DOHH2 (cell line): ENCODE results near the gene SNCAIP.

Experiments used
- H3F3A ChIP-seq: fragments of 200-600 bp; sonication (generic), shearing (Covaris generic); 2 replicates; pipeline ENCODE4 v1.6.0; 2016; ENCODE audit warnings: antibody characterized with exemption, mild to moderate bottlenecking; ENCODE audit not compliant: control insufficient read depth, insufficient read depth
- H3K27ac ChIP-seq: fragments of 200-600 bp; sonication (generic); 2 replicates; pipeline ENCODE4 v1.5.1; 2014; ENCODE audit warnings: low read depth, mild to moderate bottlenecking, low read length, moderate library complexity
- H3K27me3 ChIP-seq: fragments of 200-600 bp; sonication (generic); 2 replicates; pipeline ENCODE4 v1.6.1; 2014; ENCODE audit warnings: mild to moderate bottlenecking, low read length, mixed read lengths; ENCODE audit not compliant: control insufficient read depth
- H3K36me3 ChIP-seq: fragments of 200-600 bp; sonication (generic); 2 replicates; pipeline ENCODE4 v1.6.1; 2014; ENCODE audit warnings: mild to moderate bottlenecking, low read length, moderate library complexity, mixed read lengths; ENCODE audit not compliant: control insufficient read depth
- H3K4me1 ChIP-seq: fragments of 200-600 bp; sonication (generic); 2 replicates; pipeline ENCODE4 v1.6.1; 2014; ENCODE audit warnings: mild to moderate bottlenecking, low read length, mixed read lengths; ENCODE audit not compliant: control insufficient read depth
- H3K4me2 ChIP-seq: fragments of 200-600 bp; sonication (generic); 2 replicates; pipeline ENCODE4 v1.6.0; 2014; ENCODE audit warnings: mild to moderate bottlenecking, low read length, moderate library complexity
- H3K4me3 ChIP-seq: fragments of 200-600 bp; sonication (generic); 2 replicates; pipeline ENCODE4 v1.5.1; 2014; ENCODE audit warnings: mild to moderate bottlenecking, low read length, mixed read lengths
- H3K79me2 ChIP-seq: fragments of 200-600 bp; sonication (generic); 2 replicates; pipeline ENCODE4 v1.6.1; 2014; ENCODE audit warnings: mild to moderate bottlenecking, low read length, mixed read lengths; ENCODE audit not compliant: control insufficient read depth
- H3K9me2 ChIP-seq: fragments of 200-600 bp; sonication (generic); replicated peaks from 2 replicates; pipeline ENCODE4 v1.6.1; 2014; ENCODE audit warnings: mild to moderate bottlenecking, low read length, mixed read lengths; ENCODE audit not compliant: control insufficient read depth
- H3K9me3 ChIP-seq: fragments of 200-600 bp; sonication (generic); 2 replicates; pipeline ENCODE4 v1.6.1; 2014; ENCODE audit warnings: antibody characterized with exemption, low read length, mixed read lengths; ENCODE audit not compliant: control insufficient read depth, insufficient read depth
- H4K20me1 ChIP-seq: fragments of 200-600 bp; sonication (generic); 2 replicates; pipeline ENCODE4 v1.6.0; 2014; ENCODE audit warnings: low read depth, mild to moderate bottlenecking, antibody characterized with exemption, low read length, moderate library complexity; ENCODE audit not compliant: control insufficient read depth, insufficient read depth
- EZH2phosphoT487 ChIP-seq: fragments of 200-600 bp; sonication (generic); IDR thresholded peaks from 2 replicates; pipeline ENCODE4 v1.6.1; 2017; ENCODE audit warnings: borderline replicate concordance, mild to moderate bottlenecking, antibody characterized with exemption, low read length, moderate library complexity, mixed read lengths
- TF ChIP-seq, protein P1 (sequence below): fragments of 200-600 bp; sonication (generic); IDR thresholded peaks from one replicate; pipeline ENCODE4 v1.5.1; 2014; ENCODE audit warnings: antibody characterized with exemption, mild to moderate bottlenecking, low read depth, low read length; ENCODE audit not compliant: poor library complexity, severe bottlenecking

Gene SNCAIP

DNA sequence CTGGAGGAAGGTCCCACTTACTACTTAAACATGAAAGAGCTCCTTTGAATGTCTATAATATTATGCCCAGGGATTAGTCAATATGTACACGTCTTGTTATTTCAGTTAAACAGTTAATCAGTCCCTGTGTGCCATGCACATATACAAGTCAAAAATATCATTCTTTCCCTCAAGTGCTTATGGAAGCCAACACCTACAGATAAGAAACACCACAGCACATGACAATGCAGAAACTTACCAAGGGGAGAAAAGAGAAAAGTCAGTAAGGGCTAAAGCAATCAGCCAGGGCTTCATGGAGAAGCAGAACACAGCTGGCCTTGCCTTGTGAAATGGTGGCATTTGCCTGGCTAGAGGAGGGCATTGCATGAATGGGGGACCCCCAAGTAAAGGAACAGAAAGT is 88.3 kb downstream of the SNCAIP start:
- Histone ChIP-seq H3K4me2 (no peak overlapping the region), H3F3A (no peaks in the 10 kb centered on the region), H3K9me3 (no peaks in the 10 kb centered on the region), H4K20me1 (no peaks in the 10 kb centered on the region), H3K9me2 (no peaks in the 10 kb centered on the region), H3K27ac (no peak overlapping the region), H3K79me2 (no peaks in the 10 kb centered on the region), H3K27me3 (no peaks in the 10 kb centered on the region), H3K4me3 (no peak overlapping the region), H3K4me1 (no peaks in the 10 kb centered on the region), H3K36me3 (no peaks in the 10 kb centered on the region)
- TF ChIP-seq, protein P1, sequence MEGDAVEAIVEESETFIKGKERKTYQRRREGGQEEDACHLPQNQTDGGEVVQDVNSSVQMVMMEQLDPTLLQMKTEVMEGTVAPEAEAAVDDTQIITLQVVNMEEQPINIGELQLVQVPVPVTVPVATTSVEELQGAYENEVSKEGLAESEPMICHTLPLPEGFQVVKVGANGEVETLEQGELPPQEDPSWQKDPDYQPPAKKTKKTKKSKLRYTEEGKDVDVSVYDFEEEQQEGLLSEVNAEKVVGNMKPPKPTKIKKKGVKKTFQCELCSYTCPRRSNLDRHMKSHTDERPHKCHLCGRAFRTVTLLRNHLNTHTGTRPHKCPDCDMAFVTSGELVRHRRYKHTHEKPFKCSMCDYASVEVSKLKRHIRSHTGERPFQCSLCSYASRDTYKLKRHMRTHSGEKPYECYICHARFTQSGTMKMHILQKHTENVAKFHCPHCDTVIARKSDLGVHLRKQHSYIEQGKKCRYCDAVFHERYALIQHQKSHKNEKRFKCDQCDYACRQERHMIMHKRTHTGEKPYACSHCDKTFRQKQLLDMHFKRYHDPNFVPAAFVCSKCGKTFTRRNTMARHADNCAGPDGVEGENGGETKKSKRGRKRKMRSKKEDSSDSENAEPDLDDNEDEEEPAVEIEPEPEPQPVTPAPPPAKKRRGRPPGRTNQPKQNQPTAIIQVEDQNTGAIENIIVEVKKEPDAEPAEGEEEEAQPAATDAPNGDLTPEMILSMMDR, result no peak
- TF ChIP-seq EZH2phosphoT487, result no peak

DNA sequence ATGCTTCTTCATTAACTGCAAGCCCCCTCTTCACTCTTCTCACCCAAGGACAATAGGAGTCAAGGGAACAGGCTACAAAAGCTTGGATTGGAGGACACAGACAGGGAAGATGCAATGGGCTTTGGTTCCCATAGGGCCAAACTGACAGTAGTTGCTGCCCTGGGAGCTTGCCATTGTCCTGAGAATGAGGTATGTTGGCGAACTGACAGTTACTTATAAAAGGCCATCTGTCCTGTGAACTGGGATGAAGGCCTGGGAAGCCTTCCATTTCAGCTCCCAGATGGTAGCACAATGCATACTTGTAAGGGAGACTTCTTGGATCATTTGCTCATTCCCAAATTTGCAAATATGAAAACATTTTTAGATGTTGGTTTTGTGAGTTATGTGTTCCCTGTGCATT is 88.9 kb downstream of the SNCAIP start:
- TF ChIP-seq, protein P1, result no peak
- TF ChIP-seq EZH2phosphoT487, result no peak
- no peaks in the 10 kb centered on the region for H4K20me1 ChIP-seq
- H3F3A ChIP-seq, result no peaks in the 10 kb centered on the region
- H3K4me3 ChIP-seq, result no peak overlapping the region
- H3K27ac ChIP-seq, result no peak overlapping the region
- no peaks in the 10 kb centered on the region for H3K9me3 ChIP-seq
- H3K4me1 ChIP-seq, result no peaks in the 10 kb centered on the region
- no peaks in the 10 kb centered on the region for H3K9me2 ChIP-seq
- no peak overlapping the region for H3K4me2 ChIP-seq
- H3K36me3 ChIP-seq, result no peaks in the 10 kb centered on the region
- no peaks in the 10 kb centered on the region for H3K79me2 ChIP-seq
- no peaks in the 10 kb centered on the region for H3K27me3 ChIP-seq

DNA sequence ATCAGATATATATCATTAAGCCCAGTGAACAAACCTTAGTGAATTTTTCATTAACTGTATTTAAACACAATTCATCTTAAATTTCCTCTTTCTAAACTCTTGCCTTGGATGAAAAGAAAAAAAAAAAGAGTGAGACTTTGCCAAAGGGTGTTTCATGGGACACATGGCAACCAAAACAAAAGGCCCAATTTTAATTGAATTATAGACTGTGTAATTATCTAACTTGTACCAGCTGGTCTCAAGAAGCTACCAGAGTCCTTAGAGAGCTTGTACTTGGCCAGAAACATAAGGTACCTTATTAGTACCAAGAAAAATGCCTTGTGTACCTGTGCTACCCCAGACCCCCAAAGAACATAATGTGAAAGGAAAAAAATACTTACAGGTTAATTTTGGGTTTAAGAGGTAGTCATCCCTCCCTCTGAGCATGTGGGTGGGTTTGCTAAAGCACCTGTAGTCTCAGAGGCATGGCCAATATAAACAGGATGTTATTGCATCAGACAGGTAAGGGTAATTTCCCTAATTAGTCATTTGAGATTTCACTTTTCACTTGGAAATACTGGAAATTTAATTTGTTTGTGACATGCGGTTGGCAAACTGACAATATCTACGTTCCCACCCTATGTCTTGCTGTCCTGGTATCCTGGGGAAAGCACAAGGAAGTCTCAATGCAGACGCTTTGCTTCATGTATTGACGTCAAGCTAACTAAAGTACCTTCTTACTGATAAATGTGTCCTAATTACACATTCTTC is 90.1 kb downstream of the SNCAIP start:
- no peak overlapping the region for H3K4me2 ChIP-seq
- TF ChIP-seq, protein P1, result no peak
- TF ChIP-seq EZH2phosphoT487, result no peak
- no peaks in the 10 kb centered on the region for H3K9me2 ChIP-seq
- no peaks in the 10 kb centered on the region for H4K20me1 ChIP-seq
- H3K36me3 ChIP-seq, result no peaks in the 10 kb centered on the region
- no peaks in the 10 kb centered on the region for H3K79me2 ChIP-seq
- no peak overlapping the region for H3K27ac ChIP-seq
- H3F3A ChIP-seq, result no peaks in the 10 kb centered on the region
- no peaks in the 10 kb centered on the region for H3K9me3 ChIP-seq
- no peak overlapping the region for H3K4me3 ChIP-seq
- no peaks in the 10 kb centered on the region for H3K27me3 ChIP-seq
- no peaks in the 10 kb centered on the region for H3K4me1 ChIP-seq
